Measurements from ENCODE around the gene MCF2L2. TPM values are rescaled to one million over a fixed set of nuclear protein-coding genes. Genes with fewer than 3 reads are reported as not detected.
"Not testable (repeated sequence)": the region's sequence is repeated elsewhere in the genome, so short reads cannot be mapped to it uniquely, and the experiment has no call there.

MCF2L2 gene
- total and polyA plus RNA-seq, 10 donors = 0.46 to 37.7 (median 17.6) TPM

- Histone ChIP-seq H3K4me1 (no peaks in the 10 kb centered on the region), H3K27me3 (replicated peaks in 1 of 7) (peaks cover 0 to 65% (median 18%) of the 10 kb centered on the region in 7 donors), H3K36me3 (no peaks in the 10 kb centered on the region), H3K27ac (no peak overlapping the region), H3K9me3 (no peaks in the 10 kb centered on the region), H3K4me3 (no peak overlapping the region)
- TF ChIP-seq POLR2A (IDR thresholded peaks at IDR 0.05) (no peak), POLR2AphosphoS5 (IDR thresholded peaks at IDR 0.05) (no peak)
- TF ChIP-seq, protein P1, sequence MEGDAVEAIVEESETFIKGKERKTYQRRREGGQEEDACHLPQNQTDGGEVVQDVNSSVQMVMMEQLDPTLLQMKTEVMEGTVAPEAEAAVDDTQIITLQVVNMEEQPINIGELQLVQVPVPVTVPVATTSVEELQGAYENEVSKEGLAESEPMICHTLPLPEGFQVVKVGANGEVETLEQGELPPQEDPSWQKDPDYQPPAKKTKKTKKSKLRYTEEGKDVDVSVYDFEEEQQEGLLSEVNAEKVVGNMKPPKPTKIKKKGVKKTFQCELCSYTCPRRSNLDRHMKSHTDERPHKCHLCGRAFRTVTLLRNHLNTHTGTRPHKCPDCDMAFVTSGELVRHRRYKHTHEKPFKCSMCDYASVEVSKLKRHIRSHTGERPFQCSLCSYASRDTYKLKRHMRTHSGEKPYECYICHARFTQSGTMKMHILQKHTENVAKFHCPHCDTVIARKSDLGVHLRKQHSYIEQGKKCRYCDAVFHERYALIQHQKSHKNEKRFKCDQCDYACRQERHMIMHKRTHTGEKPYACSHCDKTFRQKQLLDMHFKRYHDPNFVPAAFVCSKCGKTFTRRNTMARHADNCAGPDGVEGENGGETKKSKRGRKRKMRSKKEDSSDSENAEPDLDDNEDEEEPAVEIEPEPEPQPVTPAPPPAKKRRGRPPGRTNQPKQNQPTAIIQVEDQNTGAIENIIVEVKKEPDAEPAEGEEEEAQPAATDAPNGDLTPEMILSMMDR (IDR thresholded peaks at IDR 0.05 in 8 of 11, conservative IDR thresholded peaks at IDR 0.05 in 3 of 11) = no peak
- intact Hi-C loops (cut with DNase I; ENCODE audit: low total_unique reads) = no loop called here
- WGBS, 5 donors = 74 to 85% (median 82%) methylated on average over 5 of the region's 5 CpGs
- no peak for DNase-seq
Measured at GRCh38 chr3:183172051-183172639, 256.3 kb downstream of the MCF2L2 start.

DNA sequence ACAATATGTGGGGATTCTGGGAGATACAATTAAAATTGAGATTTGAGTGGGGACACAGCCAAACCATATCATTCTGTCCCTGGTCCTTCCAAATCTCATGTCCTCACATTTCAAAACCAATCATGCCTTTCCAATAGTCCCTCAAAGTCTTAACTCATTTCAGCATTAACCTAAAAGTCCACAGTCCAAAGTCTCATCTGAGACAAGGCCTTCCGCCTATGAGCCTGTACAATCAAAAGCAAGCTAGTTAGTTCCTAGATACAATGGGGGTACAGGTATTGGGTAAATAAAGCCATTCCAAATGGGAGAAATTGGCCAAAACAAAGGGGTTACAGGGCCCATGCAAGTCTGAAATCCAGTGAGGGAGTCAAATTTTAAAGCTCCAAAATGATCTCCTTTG is 260.4 kb downstream of the MCF2L2 start:
- H3K9me3 ChIP-seq; H3K36me3 ChIP-seq; DNase-seq; H3K4me3 ChIP-seq; intact Hi-C loops (cut with DNase I; ENCODE audit: low total_unique reads); H3K27ac ChIP-seq; H3K4me1 ChIP-seq: not testable (repeated sequence)
- H3K27me3 ChIP-seq (replicated peaks in 1 of 7) = peaks cover 0 to 76% (median 19%) of the 10 kb centered on the region in 7 donors
- WGBS, 5 donors = 89 to 98% (median 94%) methylated on average over 1 of the region's 1 CpG

- Histone ChIP-seq H3K27ac (no peak overlapping the region), H3K27me3 (replicated peaks in 1 of 7) (peaks cover 0 to 98% (median 25%) of the 10 kb centered on the region in 7 donors), H3K9me3 (peaks cover 0 to 14% (median 0%) of the 10 kb centered on the region in 8 donors), H3K4me3 (no peak overlapping the region), H3K36me3 (no peaks in the 10 kb centered on the region), H3K4me1 (peaks cover 0 to 27% (median 17%) of the 10 kb centered on the region in 6 donors)
- peak; percentile 78 for DNase-seq
- TF ChIP-seq POLR2AphosphoS5 (IDR thresholded peaks at IDR 0.05) (no peak), POLR2A (IDR thresholded peaks at IDR 0.05) (no peak)
- TF ChIP-seq, protein P1 (IDR thresholded peaks at IDR 0.05 in 8 of 11, conservative IDR thresholded peaks at IDR 0.05 in 3 of 11) = no peak
- intact Hi-C loops (cut with DNase I; ENCODE audit: low total_unique reads) = no loop called here
- WGBS, 5 donors = 86 to 94% (median 87%) methylated on average over 25 of the region's 25 CpGs
Measured at GRCh38 chr3:183163563-183163962, 264.9 kb downstream of the MCF2L2 start.

- TF ChIP-seq POLR2A (IDR thresholded peaks at IDR 0.05) (no peak), POLR2AphosphoS5 (IDR thresholded peaks at IDR 0.05) (no peak)
- TF ChIP-seq, protein P1 (IDR thresholded peaks at IDR 0.05 in 8 of 11, conservative IDR thresholded peaks at IDR 0.05 in 3 of 11) = no peak
- Histone ChIP-seq H3K27me3 (replicated peaks in 1 of 7) (peaks cover 0 to 85% (median 25%) of the 10 kb centered on the region in 7 donors), H3K4me3 (peak overlapping the region; percentile 45 to 77 (median 58)), H3K27ac (no peak overlapping the region), H3K4me1 (peaks cover 0 to 29% (median 17%) of the 10 kb centered on the region in 6 donors), H3K9me3 (peaks cover 0 to 14% (median 0%) of the 10 kb centered on the region in 8 donors), H3K36me3 (no peaks in the 10 kb centered on the region)
- intact Hi-C loops (cut with DNase I; ENCODE audit: low total_unique reads) = no loop called here
- WGBS, 5 donors = 29 to 39% (median 33%) methylated on average over 25 of the region's 25 CpGs
- DNase-seq = peak; percentile 83
Measured at GRCh38 chr3:183161552-183162336, 266.7 kb downstream of the MCF2L2 start.

Data from spleen (tissue), 11 donors.